ENCODE data around the gene MRPS2.
"Not testable (repeated sequence)": the region's sequence is repeated elsewhere in the genome, so short reads cannot be mapped to it uniquely, and the experiment has no call there.

MRPS2 gene

DNA sequence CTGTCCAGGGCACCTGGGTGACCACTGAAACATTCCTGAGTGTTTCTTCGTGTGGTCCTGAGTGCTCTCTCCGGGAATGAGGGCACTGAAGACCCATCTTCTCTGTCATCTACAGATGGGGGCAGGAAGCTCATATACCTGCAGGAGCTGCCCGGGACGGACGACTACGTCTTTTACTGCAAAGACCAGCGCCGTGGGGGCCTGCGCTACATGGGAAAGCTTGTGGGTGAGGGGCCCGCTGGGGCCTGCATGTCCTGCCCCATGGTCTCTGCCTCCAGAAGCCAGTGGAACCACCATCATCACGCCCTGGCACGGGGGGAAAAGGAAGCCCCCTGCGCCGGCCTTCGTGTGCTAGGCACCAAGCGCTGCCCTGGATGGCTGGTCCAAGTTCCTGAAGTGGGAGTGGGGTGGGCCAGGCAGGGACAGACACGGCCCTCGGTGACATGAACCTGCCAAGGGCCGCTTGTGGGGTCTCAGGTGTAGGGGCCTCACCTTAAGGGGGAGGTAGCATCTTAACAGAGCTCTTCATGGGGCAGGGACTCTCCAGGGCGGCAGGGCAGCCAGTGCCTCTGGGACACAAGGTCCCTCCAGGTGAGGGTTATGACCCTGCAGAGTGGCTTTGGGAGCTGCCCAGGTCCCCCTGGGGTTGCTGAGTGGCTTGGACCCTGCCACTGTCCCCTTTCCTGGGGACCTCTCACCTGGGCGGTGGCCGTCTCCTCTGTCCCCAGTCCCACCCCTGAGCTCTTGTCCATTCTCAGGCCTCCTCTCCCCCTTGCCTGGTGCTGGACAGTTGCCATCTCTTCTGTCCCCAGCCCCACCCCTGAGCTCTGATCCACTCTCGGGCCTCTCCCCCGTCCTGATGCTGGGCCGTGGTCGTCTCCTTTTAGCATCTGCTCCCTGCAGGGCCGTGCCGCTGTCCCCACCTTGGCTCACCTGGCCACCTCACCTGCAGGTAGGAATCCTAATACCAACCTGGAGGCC lies 47.6 kb downstream of the MRPS2 start:
- Mint-ChIP-seq H3K27ac (no peak overlapping the region), H3K4me3 (no peak overlapping the region), H3K27me3 (peaks cover 10% of the 10 kb centered on the region), H3K4me1 (no peaks in the 10 kb centered on the region), H3K9me3 (no peaks in the 10 kb centered on the region)
- ATAC-seq (no peak), DNase-seq (no peak)

DNA sequence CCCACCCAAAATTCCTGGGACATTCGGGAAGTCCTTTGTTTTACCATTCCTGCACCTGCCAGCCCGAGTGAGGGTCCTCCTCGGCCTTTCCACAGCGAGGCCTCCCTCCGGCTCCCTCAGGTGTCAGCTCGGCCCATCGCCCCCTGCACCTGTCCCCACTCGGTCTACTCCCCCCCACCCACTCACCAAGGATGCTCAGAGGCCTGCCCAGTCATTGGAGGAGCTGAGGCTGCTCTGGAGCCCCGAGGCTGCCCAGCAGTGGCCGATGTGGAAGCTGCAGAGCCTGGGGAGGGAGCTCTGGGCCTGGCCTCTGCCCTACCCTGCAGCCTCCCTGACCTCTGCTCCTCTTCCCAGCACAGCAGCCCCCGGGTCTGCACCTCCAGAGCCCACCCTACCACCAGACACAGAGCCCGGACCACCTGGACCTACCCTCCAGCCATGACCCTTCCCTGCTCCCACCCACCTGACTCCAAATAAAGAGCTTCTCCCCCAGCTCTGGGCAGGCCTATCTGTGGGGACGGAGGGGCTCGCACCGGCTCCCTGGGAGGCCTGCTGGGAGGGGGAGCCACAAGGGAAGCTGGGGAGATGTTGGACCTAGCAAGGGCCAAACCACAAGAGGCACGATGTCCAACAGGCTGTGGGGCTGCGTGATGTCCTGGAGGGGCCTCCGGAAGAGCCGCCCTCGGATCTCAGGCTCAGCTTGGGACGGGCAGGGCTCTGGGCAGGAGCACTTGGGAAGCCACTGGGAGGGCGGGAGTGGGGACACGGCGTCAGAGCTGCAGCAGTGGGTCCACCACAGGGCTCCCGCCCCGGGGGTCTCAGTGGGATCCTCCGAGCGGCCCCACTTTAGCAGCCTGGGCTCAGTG lies 49.2 kb downstream of the MRPS2 start:
- not testable (repeated sequence) for ATAC-seq, H3K9me3 Mint-ChIP-seq, H3K4me3 Mint-ChIP-seq, H3K27me3 Mint-ChIP-seq, H3K4me1 Mint-ChIP-seq, DNase-seq, H3K27ac Mint-ChIP-seq

DNA sequence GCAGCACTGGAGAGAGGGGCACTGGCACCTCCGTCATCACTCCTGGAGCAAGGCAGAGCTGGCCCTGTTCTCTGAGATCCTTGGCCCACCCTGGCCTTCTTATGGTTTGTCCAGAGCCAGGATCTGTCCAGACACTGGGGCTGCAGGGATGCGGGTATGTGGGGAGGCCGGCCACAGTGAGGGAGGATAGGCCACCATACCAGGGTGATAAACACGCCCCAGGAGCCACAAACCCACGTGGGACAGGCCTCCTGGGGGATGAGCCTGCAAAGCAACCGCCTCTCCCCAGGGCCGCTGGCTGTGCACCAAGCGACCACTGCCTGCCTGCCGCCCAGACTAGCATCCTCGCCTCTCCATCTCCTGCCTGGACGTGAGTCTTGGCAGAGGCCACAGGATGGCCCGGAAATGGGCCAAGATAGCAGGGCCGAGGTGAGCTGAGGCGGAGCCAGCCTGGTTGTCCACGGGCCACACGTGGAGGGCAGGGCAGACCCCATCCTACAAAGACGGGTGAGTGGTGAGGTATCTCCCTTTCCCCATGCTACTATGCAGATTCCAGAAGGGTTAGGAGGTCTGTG lies 49.9 kb downstream of the MRPS2 start:
- Mint-ChIP-seq H3K4me3 (no peak overlapping the region), H3K4me1 (no peaks in the 10 kb centered on the region), H3K27me3 (no peaks in the 10 kb centered on the region), H3K9me3 (no peaks in the 10 kb centered on the region), H3K27ac (no peak overlapping the region)
- DNase-seq (no peak), ATAC-seq (no peak)

DNA sequence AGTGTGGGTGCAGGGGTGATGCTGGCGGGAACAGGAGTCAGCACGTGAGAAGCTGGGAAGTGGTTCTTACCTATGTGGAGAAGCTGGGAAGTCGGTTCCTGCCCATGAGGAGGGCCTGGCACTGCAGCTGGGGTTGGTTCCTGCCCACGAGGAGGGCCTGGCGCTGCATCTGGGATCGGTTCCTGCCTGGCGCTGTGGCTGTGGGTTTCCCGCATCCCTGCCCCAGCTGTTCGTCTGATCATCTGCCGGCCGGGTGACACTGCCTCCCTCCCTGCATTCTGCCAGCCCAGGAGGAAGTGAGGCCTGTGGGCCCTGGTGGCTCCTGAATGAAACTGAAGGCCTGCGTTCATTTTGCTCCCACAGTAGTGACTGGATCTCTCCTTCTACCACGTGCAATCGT lies 50.5 kb downstream of the MRPS2 start:
- Mint-ChIP-seq H3K27ac (no peak overlapping the region), H3K9me3 (no peaks in the 10 kb centered on the region), H3K27me3 (no peaks in the 10 kb centered on the region), H3K4me3 (no peak overlapping the region), H3K4me1 (no peaks in the 10 kb centered on the region)
- ATAC-seq = no peak
- no peak for DNase-seq

DNA sequence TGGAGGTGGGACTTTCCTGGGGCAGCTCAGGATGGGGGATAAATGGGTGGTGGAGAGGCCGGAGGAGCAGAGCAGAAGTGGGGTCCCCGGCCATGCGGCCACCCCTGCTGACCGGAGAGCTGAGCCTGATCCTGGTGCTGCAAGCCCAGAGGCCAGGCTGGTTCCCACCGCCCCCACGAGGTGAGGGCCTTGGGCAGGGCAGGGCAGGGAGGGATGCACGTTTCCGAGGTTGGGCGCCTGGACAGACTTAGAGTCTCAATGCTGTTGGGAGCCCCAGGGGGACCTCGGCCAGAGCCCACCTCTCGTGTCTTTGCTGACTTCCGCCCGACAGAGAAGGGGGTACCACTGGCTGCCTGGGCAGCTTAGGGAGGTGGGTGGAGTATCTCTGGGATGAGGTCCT lies 51.0 kb downstream of the MRPS2 start:
- Mint-ChIP-seq H3K27me3 (no peaks in the 10 kb centered on the region), H3K9me3 (no peaks in the 10 kb centered on the region), H3K27ac (no peak overlapping the region), H3K4me3 (no peak overlapping the region), H3K4me1 (no peaks in the 10 kb centered on the region)
- no peak for ATAC-seq
- DNase-seq = no peak

DNA sequence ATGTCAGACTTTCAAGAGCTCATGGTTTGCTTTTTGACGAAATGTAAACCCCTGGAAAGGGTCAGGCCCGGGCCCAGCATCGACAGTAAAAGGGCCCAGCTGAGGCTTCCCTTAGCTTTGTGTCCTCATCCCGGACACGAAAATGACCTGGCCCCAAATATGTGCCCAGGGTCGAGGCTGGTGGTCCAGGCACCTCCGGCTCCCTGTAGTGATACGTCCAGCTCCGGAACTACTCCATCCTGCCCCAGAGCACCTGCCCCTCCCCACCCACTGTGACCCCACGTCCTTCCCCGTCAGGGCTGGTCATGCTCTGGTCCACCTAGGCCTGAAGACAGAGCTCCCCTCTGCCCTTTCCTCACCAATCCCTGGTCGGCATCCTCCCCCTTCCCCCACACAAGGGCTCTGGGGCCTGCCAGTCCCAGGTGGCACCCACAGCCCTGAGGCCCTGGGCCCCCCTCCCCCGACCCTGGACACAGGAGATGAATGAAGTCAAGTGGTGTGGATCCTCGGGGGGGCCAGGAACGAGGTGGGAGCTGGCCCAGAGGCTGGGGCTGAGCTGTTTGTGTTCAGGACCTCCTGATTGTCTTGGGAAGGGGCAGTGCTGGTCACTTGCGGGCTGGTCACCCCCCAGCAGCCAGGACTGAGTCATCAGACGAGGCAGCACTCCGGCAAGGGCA lies 51.7 kb downstream of the MRPS2 start:
- peak overlapping the region in 1 of 2 donors; percentile 21 for H3K27ac Mint-ChIP-seq
- DNase-seq = no peak
- no peaks in the 10 kb centered on the region for H3K9me3 Mint-ChIP-seq
- no peak overlapping the region for H3K4me3 Mint-ChIP-seq
- H3K4me1 Mint-ChIP-seq = no peaks in the 10 kb centered on the region
- H3K27me3 Mint-ChIP-seq = no peaks in the 10 kb centered on the region
- no peak for ATAC-seq

DNA sequence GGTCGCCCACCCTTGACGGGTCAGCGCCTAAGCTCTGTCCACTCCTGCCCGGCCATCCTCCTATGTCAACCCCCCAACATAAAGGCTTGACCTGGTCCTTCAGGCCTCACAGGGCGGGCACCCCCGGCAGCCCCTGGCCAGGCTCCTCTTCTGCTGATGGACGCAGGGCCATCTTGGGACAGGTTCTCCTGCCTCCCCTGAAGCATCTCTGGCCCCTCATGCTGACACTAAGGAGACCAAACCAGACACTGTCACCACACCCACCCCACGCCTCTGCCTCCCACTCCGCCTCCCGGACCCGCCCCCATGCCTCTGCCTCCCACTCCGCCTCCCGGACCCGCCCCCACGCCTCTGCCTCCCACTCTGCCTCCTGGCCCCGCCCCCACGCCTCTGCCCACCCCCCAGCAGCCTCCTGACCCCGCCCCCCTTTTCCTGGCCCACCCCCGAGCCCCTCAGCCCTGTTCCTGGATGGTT lies 52.3 kb downstream of the MRPS2 start:
- ATAC-seq (no peak), DNase-seq (no peak)
- H3K27ac Mint-ChIP-seq = no peak overlapping the region
- no peaks in the 10 kb centered on the region for H3K9me3 Mint-ChIP-seq
- no peaks in the 10 kb centered on the region for H3K4me1 Mint-ChIP-seq
- no peak overlapping the region for H3K4me3 Mint-ChIP-seq
- no peaks in the 10 kb centered on the region for H3K27me3 Mint-ChIP-seq
